ENCODE results near the gene KLF3.

Gene KLF3

DNA sequence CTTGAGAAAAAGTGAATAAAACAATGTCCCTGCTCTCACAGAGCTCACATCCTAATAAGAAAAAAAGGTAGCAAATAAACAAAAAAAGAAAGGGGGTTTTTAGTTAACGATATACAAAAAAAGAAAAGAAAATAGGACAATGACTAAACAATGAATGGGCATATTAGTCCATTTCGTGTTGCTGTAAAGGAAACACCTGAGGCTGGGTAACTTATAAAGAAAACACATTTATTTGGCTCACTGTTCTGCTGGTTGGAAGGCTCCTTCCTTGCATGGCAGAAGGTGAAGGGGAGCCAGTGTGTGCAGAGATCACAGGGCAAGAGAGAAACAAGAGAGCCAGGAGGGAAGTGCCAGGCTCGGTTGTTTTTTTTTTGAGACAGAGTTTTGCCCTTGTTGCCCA, 4.7 kb upstream of the KLF3 start:
- DNase-seq, result no peak

DNA sequence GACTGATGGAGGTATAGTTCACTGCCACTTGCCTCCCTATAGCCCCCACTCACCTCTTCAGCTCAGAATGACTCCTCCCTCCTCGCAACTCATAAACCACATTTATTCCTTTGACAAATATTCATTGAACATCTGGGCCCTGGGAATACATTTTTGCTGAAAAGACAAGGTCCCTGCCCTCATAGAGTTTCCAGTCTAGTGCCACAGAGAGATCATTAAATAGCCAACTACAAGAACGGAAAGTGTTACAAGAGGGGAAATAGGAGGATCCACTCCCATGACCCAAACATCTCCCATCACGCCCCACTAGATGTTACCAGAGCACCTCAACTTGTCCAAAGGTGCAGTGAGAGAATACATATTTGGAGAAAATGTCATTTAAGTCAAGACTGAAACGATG, 3.2 kb upstream of the KLF3 start:
- no peak for DNase-seq

DNA sequence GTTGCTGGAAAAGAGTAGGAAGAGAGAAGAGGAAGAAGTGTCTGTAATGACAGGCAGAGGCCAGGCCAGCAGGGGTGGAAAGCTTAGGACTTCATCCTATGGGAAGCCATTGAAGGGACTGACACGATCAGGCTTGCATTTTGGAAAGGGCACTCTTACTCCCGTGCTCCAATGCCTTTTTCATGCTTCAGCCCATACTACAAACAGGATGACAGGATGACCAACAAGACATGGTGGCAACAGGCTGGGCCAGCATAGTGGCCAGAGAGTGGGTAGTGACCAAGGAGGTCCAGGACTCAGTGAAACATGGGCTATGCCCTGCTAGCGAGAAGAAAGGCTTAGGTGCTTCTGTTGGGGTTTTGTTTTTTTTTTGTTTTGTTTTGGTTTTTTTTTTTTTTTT, 2.6 kb upstream of the KLF3 start:
- DNase-seq, result no peak

DNA sequence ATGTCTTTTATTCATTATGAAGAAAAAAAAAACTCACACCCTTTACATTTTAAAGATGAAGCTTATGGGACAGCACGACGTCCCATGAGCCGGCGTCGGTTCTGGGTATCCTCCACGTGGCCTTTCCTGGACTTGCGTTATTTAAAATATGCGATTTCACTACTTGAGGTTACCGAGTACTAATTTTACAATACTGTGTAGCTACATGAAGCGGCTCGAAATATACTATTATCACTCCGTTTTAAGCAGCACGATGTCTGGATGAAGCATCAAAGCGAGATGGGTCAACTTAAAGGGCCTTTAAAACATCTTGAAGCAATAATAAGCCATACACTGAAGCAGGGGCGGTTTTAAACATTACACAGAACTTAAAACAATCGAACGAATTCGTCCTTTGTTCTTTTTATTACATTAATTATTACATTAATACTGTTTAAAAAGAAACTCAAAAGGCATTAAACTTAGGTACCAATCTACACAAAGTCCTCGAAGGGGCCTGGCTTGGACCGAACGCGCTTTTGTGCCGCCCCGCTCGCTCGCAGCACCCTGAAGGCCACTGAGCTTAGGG, 1.4 kb upstream of the KLF3 start:
- DNase-seq, result no peak

DNA sequence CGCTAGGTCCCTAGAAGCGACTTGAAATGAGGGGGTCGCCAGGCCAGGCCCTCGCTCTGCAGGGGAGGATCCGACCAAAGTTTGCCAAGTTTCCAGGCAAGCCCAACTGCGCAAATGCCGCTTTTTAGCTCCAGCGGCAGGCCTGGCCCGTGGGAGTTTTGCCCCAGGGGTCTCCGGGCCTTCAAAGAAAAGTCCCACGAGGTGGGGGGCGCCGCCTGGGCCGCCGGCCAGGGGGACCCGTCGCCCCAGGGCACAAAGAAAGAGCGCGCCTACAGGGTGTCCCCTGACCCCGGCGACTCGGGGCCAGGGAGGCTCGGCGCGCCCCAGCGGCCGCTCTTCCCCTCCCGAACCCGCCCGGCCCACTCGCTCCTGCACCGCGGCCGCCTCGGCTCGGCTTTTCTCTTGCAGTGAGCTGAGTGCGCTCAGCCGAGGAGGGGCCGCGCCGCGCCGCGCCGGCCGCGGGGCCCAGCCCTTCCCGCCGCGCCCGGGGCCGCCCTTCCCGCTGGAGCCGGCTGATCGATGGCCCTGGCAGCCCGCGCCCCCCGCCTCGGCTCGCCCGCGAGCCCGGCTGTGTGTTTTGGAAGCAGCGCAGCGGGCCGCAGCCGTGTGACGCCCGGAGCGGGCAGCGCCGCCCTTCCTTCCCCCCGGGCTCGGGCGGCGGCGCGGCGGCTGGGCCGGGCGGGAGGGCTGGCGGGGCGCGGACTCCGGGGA, 754 bp upstream of the KLF3 start:
- DNase-seq, result peak; percentile 60

DNA sequence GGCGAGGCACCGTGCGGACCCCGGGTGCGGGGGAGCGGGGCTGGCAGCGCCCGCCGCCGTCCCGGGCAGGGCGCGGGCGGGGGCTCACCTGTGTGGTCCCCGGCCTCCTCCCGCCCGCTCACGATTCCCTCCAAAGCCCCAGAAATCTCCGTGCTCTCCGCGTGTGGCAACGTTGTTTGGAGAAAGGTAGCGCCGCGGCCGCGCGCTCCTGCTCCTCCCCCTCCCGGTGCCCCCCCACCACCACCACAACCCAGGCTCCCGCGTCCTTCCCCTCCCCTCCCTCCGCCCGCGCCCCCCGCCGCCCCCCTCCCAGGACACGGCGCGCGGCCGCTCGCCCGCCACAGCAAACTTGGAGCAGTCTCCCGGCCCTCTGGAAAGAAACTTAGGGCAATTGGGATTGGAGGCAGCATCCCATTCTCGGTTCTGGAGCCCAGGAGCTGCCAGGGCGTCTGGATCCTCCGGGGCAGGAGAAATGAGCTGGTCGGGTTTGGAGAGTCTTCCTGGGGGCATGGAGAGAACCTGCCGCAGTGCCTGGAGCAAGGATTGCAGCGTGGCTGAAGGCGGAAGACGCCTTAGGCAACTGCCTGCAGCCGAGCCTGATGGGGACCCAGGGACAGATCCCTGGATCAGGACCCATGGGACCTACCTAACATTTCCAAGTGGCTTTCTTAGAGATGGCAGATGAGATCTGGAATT, 855 bp downstream of the KLF3 start:
- no peak for DNase-seq

DNA sequence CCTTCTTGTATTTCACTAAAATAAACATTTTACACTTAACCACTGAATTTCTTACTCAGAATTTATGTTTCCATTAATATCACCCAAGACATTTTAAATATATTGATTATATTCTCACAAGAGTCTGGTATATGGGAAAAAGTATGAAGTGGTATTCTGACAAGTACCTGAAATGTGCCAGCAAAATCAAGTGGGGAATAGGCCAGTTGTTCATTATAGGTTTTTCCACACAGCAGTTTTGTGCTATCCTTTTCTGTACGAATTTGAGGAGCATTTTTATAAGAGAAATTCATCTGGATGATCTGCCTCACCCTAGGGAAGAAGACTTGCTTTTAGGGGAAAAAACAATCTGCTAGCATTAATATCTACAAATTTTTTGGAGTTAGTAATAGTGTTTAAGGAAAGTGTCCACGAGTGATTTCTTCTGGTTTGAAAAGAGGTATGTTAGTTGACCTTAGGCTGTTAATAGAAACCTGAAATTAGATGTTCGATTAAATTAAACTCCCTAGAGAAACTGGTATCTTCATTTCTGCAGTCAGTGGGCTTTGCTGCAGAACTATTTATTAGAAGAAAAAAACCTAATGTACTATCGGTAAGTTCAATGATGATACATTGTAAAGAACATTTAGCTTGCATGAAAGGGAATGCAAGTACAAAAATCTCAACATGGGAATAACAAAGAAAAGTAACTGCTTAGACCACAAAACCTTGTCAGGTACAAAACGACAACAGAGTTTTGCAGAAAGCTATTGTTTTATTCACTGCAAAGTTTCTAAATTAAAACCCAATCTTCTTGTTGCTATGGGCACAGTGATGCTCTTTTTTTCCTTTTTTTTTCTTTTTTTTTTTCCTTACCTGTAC, 1.8 kb downstream of the KLF3 start:
- DNase-seq, result no peak

DNA sequence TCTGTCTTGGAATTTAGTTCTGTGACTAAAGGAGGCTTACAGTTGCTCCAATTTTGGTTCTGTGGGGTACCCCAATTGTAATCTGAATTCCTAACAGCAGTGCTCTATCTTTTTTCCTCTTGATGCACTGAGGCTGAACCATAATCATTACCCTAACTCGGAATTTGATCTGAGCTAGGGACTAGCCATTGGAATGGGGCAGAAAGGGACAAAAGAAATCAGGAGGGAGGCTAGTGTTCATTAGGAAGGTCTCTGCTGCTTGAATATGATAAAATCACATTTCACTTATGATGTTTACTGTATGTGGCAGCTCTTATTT, 2.7 kb downstream of the KLF3 start:
- DNase-seq, result no peak

DNA sequence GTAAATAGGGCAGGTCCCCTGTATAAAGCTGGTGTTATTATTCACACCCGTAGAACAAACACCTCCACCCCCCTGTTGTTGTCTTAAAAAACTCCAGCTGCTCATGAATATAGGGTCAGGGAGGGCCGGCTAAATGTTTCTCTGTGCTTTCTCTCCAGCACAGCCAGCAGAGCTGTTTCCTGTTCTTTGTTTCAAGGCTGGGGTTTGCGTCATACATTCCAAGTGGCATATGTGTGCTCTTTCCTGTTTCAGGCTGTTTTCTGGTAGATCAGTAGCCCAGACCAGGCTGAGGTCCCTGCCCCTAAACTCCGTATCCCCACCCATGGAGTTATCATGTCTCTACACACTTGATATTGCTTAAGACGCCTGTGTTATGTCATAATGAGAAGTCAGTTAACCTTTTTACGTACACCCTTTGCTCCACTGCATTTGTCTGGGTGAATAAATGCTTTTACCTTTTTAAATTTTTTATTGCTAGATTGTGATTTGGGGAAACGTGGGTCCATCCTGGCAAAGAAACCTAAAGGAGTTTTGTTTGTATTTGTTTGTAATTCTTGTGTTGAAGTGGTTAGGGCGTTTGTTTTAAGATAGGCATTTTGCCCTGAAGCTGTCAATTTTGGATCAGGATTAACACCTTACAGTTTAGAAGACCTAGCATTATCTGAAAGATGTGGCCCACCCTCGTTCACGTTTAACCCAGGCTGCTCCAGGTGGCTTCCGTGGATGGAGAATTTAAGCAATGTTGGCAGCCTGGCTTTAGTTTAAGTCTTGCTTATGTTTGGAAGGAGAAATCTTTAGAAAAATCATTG, 3.3 kb downstream of the KLF3 start:
- peak; percentile 52 for DNase-seq

DNA sequence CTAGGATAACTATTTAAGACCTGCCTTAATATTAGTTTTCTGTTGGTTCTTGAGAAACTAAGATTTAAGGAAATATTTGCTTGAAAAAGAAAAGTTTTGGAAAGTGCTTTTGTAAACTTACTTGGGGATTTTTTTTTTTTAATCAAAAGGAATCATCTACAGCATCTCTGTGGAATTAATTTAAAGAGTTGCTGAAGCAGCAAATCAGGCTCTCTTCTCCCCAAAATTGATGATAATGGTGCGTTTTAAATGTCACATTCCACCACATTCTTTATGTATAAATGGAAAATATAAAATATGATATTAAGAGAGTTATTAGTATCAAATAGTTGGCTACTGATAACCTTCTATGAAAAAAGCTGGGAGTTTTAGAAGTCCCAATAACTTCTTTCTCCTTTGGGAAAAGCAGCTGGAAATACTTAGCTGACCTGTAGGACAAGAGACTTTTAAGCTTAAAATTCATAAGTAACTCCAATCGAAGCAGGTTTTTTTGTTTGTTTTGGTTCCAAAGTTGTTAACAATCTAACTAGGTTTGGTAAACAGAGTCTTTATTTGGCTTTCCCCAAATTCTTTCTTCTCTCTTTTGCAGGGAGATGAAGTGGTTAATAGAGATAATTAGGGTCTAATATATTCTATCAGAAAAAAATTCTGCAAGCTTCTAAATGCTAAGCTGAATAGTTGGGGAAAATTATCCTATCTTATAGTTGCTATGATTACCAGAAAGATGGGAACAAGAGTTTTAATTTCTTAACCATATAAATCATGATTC, 4.4 kb downstream of the KLF3 start:
- no peak for DNase-seq

DNA sequence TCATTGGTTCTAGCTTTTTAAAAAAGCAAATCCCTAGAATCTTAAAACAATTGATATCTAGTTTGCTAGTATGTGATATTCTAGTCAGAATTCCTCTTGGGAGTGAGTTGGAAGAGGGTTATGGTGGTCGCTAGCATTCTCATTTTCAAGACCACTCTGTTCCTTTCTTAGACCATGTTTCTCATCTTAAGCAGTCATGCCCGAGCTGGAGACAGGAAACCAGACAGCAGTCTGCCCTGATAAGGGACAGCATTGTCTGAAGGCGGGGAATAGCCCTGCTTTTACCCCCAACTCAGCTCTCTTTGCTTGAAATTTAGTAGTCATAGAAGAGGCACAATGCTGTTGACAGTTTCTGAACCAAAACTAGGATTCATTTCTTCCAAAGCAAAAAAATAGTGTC, 5.2 kb downstream of the KLF3 start:
- DNase-seq, result no peak

DNA sequence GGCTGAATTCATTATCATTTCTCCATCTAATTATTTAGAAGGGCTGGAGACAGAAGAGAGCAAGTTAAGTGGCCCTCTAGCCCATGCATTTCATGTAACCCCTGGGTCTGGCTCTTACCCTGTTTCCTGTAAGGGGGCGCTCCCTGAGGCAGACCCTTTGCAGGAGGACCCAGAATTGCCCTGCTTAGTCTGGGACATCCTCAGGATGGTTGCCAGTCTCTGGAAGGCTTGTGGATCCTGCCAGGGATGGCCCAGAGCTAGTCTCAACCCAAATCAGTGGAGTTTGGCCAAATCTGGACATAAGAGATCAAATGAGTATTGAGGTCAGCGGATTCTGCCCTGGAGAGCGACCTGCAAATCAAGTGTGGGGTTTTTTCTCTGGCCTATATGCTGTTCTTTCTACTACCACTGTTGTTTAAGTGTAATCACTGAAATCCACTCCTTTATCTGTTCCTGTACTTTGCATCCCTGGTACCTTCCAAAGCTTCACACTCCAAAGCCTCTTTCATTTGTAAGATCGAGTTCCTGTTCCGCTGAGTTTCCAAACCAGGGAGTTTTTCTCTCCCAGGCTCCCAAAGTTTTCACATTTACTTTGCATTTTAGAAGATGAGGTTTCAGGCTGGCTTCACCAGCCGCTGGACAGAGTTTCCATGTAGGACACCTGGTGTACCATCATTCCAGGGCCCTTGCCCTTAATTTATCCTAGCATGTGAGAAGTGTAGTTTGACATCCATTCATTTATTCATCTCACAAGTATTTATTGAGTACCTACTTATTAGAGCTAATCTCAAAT, 6.3 kb downstream of the KLF3 start:
- no peak for DNase-seq

DNA sequence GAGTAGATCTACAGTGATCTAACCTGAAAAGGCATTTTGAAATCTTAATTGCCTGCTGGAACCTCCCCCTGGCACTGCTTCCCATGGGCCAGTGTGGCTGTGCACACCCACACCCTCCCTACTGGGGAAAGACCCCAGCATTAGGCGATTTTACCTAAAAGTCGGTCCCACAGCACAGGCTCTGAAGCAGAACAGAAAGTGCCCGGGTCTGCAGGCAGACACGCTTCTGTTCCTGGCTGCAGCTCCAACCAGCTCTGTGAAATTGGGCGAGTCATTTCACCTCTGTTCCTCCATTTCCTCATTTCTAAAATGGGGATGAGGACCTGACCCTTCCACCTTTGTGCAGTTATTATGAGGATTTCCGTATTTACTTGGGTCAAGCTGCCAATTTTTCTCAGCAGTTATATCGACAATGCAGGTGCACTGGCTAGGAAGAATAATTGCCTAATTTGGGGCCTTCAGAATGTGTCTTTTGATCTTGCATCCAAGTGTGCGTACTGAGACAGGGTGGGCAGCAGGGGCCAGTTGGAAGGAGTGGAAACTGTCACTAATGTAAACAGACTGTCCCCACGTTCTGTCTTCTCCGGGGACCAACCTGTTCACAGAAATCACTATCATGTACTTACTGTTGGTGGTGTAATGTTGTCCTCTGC, 7.1 kb downstream of the KLF3 start:
- DNase-seq, result no peak

DNA sequence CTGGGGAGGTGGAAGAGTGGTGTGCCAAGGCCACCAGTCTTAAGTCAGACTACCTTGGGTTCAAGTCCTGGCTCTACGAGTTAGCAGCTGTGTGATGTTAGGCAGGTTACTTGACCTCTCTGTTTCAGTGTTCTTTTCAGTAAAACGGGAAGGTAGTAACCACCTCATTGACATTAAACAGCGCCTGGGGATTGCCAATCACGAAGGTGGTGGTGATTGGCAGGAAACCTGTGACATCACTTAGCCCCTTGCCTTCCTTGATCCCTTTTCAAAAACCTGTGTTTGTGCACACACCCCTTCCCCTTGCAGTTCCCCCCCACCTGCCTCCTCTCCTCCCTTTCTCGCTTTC, 7.6 kb downstream of the KLF3 start:
- DNase-seq, result no peak

DNA sequence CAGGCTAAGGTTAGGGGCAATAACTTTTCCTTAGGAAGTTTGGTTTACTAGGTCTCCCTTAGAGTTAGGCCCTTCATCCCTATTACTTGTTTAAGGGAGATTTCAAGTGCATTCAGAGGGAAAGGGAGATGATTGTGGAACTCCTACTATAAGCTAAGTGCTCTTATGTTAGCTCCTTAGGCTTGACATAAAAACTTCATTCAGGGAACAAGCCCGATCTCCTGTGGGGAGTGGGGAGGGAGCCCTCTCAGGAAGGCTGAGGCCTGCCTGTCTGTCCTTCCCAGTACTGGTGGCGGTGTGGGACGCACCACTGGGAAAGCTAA, 8.0 kb downstream of the KLF3 start:
- no peak for DNase-seq

DNA sequence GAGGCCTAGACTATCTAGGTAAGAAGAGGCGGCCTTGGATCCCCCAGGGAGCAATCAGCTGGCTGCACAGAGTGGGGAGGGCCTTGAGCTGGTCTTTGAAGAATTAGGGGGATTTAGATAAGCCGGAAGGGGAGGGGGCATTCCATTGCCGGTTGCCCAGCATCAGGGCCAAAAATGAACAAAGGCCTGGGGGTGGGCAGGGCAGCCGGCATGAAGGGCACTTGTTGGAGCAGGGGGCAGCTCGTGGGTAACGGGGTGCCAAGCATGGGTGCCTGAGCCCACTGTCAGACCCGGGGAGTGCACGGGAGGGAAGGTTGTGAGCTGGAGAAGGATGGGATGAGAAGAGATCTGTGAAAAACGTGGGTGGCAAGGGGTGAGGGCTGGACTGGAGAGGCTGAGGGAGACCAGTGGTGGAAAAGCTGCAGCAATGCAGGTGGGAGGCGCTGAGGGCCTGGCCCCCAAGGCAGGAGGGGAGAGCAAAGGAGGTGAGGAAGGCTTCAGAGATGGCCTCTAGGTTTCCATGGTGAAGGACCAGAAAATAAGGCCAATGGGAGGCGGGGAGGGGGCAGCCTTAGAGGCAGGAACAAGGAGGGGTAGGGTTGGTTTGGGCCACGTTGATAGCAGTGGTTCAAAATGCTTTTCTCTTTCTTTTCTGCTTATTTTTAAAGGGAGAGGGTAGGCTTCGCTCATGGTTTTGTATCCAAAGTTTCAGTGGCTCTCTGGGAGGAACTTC, 8.6 kb downstream of the KLF3 start:
- DNase-seq, result no peak

DNA sequence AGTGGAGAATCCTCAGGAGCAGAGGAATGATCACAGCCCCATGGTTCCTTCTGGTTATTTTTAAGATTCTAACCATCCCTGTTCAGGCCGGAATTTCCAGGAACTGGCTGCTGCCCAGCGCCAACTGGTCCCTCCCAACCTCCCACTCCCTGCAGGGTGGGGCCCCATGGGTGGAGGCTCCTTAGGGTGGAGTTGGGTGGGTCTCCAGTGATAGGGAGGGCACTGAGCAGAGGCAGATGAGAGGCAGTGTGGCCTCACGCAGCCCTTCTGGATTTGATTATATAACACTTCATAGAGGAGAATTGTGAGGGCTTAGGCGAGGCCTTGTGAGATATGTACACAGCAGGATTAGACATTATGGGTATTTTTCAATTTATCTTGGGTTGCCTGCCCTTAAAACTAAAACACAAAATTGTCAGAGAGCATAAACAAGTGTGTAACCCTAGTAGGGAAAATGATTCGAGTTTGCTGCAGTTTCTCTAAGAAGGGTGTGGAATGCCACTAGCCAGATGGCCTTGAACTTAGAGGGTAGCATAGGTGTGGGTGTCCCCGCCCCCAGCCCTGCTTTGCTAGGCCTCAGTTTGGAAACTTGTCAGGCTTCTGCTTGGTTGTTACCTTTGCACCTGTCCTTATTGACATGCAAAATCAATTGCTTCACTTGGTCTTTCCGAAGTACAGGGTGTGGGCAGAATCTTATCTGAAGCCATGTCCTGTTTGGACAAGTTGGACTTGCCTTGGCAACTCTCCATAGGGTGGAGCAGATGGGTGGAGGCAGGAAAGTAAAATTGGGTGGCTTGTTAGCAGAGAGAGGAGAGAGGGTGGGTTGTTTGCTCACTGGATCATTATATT, 9.4 kb downstream of the KLF3 start:
- DNase-seq, result no peak

DNA sequence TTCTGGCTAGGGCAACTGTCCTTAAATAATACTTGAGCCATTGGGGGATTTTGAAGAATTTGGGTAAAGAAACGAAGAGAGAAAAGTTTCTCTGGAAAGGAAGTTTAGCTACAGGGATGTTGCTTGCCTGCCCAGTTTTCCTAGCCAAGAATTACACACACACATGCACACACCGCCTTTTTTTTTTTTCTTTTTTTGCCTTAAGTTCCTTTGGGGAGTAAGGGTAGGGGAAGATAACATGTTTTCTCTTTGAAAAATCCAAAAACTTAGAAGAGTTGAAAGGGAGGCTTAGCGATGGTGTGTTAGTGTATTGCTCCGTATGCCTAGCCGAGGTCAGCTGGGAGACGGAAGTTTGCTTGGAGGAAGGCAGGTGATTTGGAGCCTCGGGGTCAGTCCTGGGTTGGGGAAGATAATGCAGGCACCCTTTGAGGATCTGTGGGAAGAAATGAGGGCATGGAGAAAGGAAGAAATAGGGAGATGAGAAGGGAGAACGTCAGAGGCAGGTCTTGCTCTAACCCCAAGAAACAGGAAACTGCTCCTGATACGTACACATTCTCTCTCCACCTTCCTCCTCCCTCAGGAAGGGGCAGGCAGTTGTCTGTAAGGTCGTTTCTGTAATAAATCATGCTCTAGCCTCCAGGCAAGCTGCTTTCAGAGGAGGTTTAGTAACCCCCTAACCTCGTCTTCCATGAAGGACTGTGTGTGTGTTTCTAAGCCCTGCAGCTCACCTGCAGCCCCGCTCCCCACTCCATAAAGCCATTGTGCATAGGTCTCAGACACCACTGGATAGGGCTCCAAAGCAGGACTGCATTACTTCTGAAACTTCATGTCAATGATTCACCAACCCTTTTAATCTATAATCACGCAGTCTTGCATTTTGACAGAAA, 10.5 kb downstream of the KLF3 start:
- no peak for DNase-seq
